Urothelium cell line (cell line): ENCODE data around the gene MFAP2.
"Not testable (repeated sequence)": the region's sequence is repeated elsewhere in the genome, so short reads cannot be mapped to it uniquely, and the experiment has no call there.

ENCODE experiments used
- DNase-seq: peaks from one replicate; pipeline ENCODE4 v3.0.0; 2011; ENCODE audit warnings: low spot score, mixed read lengths
- FAIRE-seq: peaks from 2 replicates; lab custom pipeline; 2011; peaks lifted over from hg19 to GRCh38; lab: Jason Lieb, UNC

Gene MFAP2

GRCh38 chr1:16933945-16934344, 46.5 kb downstream of the MFAP2 start:
- not testable (repeated sequence) for FAIRE-seq, DNase-seq

GRCh38 chr1:16931206-16931934, 49.0 kb downstream of the MFAP2 start:
- not testable (repeated sequence) for DNase-seq
- peak; percentile 46 for FAIRE-seq

- not testable (repeated sequence) for DNase-seq, FAIRE-seq
These were observed 51.0 kb downstream of the MFAP2 start for GRCh38 chr1:16929146-16930041.

- DNase-seq (no peak), FAIRE-seq (no peak)
These were observed 52.5 kb downstream of the MFAP2 start for GRCh38 chr1:16927711-16928485.

- no peak for DNase-seq
- no peak for FAIRE-seq
These were observed 53.2 kb downstream of the MFAP2 start for GRCh38 chr1:16927256-16927655.

- no peak for FAIRE-seq
- DNase-seq, result no peak
These were observed 53.8 kb downstream of the MFAP2 start for GRCh38 chr1:16926491-16927073.

- DNase-seq (peak; percentile 13), FAIRE-seq (no peak)
These were observed 54.6 kb downstream of the MFAP2 start for GRCh38 chr1:16925635-16926490.

- peak; percentile 9 for FAIRE-seq
- DNase-seq, result peak; percentile 26
These were observed 55.4 kb downstream of the MFAP2 start for GRCh38 chr1:16924919-16925477.
